ENCODE measurements around the gene AGA.

- TF ChIP-seq CTCF (conservative IDR thresholded peaks at IDR 0.05), result no peak
- TF ChIP-seq EZH2 (IDR thresholded peaks at IDR 0.05; ENCODE audit: low read depth), result no peak
These were observed 22.8 kb downstream of the AGA start for GRCh38 chr4:177419434-177419833.
